ENCODE measurements around the gene RNF19B. TPM values are rescaled to one million over a fixed set of nuclear protein-coding genes. Genes with fewer than 3 reads are reported as not detected.

The RNF19B gene
- total and polyA plus RNA-seq, 2 of the 13 experiments (the other 11 are each of a cell fraction or from before 2014, with no cell fraction given), result 15.3 to 22.5 TPM

DNA sequence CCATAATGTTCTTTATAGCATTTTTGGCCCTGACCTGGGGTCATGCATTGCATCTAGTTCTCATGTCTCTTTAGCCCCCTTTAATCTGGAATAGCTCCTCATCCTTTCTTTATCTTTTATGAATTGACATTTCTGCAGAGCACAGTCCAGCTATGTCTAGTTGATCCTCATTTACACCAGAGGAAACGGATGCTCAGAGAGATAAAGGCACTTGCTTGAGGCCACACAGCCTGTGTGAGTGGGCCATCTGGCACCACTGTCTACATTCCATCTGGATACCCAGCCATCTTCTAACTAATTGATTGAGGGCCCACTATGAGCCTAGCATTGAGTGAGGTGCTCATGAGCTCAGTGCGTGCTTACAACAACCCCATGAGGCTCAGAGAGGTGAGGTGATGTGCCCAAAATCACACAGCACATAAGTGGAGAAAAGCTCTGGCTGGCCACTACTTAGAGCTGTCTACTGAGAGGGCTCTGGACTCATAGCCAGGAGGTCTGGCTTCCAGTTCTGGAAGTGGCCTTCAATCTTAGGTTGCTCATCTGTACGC is 74.8 kb downstream of the RNF19B start:
- Histone ChIP-seq H3K4me1 (ENCODE audit: insufficient read depth, low read length) (no peaks in the 10 kb centered on the region), H3K27ac (ENCODE audit: extremely low read length, insufficient read depth, low read length) (no peak overlapping the region), H3K9me3 (ENCODE audit: low read length) (no peaks in the 10 kb centered on the region), H3K4me3 (replicated peaks in 1 of 3; ENCODE audit: insufficient read depth in 1 of 3, low read depth in 2 of 3, low read length in 3 of 3) (no peak overlapping the region), H3K36me3 (replicated peaks in 1 of 2; ENCODE audit: control insufficient read depth in 1 of 2, insufficient read depth in 2 of 2, low read length in 2 of 2) (no peaks in the 10 kb centered on the region), H4K20me1 (ENCODE audit: insufficient read depth, low read length) (no peaks in the 10 kb centered on the region), H3K9ac (ENCODE audit: insufficient read depth, low read depth, low read length) (no peak overlapping the region), H3K79me2 (ENCODE audit: insufficient read depth, low read length) (no peaks in the 10 kb centered on the region), H3K27me3 (ENCODE audit: control insufficient read depth in 1 of 2, insufficient read depth in 2 of 2, low read length in 2 of 2) (peaks cover 6 to 67% of the 10 kb centered on the region in 2 experiments; a peak in 4 of 5 replicates), H2AFZ (ENCODE audit: low read length) (no peak overlapping the region), H3K4me2 (ENCODE audit: low read depth, low read length) (no peak overlapping the region)
- intact Hi-C loops (cut with micrococcal nuclease; ENCODE audit: unreplicated experiment) (no loop called here), in situ Hi-C loops (cut with HindIII; ENCODE audit: extremely low pct_ligation_motif_present, low pct_unique_long_range_greater_than_20kb) (no loop called here)
- ChIA-PET POLR2A (no interaction called here), CTCF (ENCODE audit: low intra/inter-chr PET ratio, low total read pairs) (no interaction called here)
- ATAC-seq, result no peak
- BruUV-seq (replicated peaks), result no TSS peak
- FAIRE-seq, result no peak
- DNase-seq (ENCODE audit: low spot score), result no peak
- 23% methylated on average over 3 of the region's 3 CpGs for WGBS (ENCODE audit: low lambda C conversion rate)
- TF ChIP-seq ZNF768 (CRISPR knock-in tag; IDR thresholded peaks at IDR 0.05) (peak; percentile 61; the same call in 1 of the 2 replicates), NCOR1 (IDR thresholded peaks at IDR 0.05; ENCODE audit: borderline replicate concordance, low read length) (no peak)

DNA sequence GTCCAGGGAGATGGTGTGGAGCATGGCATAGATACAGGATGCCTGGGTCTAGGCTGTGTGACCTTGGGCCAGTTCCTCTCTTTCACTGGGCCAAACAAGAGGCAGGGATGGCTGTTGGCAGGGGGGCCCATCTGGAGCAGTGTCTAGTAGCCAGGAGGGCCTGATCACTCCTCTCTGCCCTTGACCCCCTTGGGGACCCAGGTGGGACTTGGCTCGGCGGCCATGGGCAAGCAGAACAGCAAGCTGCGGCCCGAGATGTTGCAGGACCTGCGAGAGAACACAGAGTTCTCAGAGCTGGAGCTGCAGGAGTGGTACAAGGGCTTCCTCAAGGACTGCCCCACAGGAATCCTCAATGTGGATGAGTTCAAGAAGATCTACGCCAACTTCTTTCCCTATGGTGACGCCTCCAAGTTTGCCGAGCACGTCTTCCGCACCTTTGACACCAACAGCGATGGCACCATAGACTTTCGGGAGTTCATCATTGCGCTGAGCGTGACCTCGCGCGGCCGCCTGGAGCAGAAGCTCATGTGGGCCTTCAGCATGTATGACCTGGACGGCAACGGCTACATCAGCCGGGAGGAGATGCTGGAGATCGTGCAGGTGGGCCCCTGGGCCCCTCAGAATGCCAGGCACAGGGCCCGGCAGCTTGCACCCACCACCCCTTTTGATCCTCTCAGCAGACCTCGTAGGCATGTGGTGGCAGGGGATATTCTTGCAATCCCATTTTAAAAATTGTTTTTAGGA is 75.8 kb downstream of the RNF19B start:
- intact Hi-C loops (cut with micrococcal nuclease; ENCODE audit: unreplicated experiment), result no loop called here
- 54% methylated on average over 15 of the region's 24 CpGs for WGBS (ENCODE audit: low lambda C conversion rate)
- CTCF ChIA-PET (ENCODE audit: low intra/inter-chr PET ratio, low total read pairs), result no interaction called here
- ATAC-seq, result no peak
- in situ Hi-C loops (cut with HindIII; ENCODE audit: extremely low pct_ligation_motif_present, low pct_unique_long_range_greater_than_20kb), result no loop called here
- Histone ChIP-seq H3K4me2 (ENCODE audit: low read depth, low read length) (no peak overlapping the region), H3K27ac (ENCODE audit: extremely low read length, insufficient read depth, low read length) (no peak overlapping the region), H3K4me3 (replicated peaks in 1 of 3; ENCODE audit: insufficient read depth in 1 of 3, low read depth in 2 of 3, low read length in 3 of 3) (no peak overlapping the region), H3K9me3 (ENCODE audit: low read length) (no peaks in the 10 kb centered on the region), H3K79me2 (ENCODE audit: insufficient read depth, low read length) (no peaks in the 10 kb centered on the region), H3K9ac (ENCODE audit: insufficient read depth, low read depth, low read length) (no peak overlapping the region), H2AFZ (ENCODE audit: low read length) (no peak overlapping the region), H4K20me1 (ENCODE audit: insufficient read depth, low read length) (0 out of 2 replicates have a peak, but pooled peaks cover 4% of the 10 kb centered on the region), H3K27me3 (ENCODE audit: control insufficient read depth in 1 of 2, insufficient read depth in 2 of 2, low read length in 2 of 2) (peaks cover 10 to 67% of the 10 kb centered on the region in 2 experiments; a peak in 4 of 5 replicates), H3K4me1 (ENCODE audit: insufficient read depth, low read length) (no peaks in the 10 kb centered on the region), H3K36me3 (replicated peaks in 1 of 2; ENCODE audit: control insufficient read depth in 1 of 2, insufficient read depth in 2 of 2, low read length in 2 of 2) (no peaks in the 10 kb centered on the region)
- BruUV-seq (replicated peaks), result no TSS peak
- POLR2A ChIA-PET, result no interaction called here
- DNase-seq (ENCODE audit: low spot score), result no peak
- FAIRE-seq, result no peak
- no peak for TF ChIP-seq ZNF761 (CRISPR knock-in tag; conservative IDR thresholded peaks at IDR 0.05)
- TF ChIP-seq, protein P1, sequence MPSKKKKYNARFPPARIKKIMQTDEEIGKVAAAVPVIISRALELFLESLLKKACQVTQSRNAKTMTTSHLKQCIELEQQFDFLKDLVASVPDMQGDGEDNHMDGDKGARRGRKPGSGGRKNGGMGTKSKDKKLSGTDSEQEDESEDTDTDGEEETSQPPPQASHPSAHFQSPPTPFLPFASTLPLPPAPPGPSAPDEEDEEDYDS (CRISPR knock-in tag; IDR thresholded peaks at IDR 0.05), result no peak
- TF ChIP-seq, protein P2, sequence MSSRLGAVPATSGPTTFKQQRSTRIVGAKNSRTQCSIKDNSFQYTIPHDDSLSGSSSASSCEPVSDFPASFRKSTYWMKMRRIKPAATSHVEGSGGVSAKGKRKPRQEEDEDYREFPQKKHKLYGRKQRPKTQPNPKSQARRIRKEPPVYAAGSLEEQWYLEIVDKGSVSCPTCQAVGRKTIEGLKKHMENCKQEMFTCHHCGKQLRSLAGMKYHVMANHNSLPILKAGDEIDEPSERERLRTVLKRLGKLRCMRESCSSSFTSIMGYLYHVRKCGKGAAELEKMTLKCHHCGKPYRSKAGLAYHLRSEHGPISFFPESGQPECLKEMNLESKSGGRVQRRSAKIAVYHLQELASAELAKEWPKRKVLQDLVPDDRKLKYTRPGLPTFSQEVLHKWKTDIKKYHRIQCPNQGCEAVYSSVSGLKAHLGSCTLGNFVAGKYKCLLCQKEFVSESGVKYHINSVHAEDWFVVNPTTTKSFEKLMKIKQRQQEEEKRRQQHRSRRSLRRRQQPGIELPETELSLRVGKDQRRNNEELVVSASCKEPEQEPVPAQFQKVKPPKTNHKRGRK (CRISPR knock-in tag; IDR thresholded peaks at IDR 0.05), result no peak
- no peak for TF ChIP-seq DNMT3B (CRISPR knock-in tag; conservative IDR thresholded peaks at IDR 0.05)
- TF ChIP-seq, protein P3, sequence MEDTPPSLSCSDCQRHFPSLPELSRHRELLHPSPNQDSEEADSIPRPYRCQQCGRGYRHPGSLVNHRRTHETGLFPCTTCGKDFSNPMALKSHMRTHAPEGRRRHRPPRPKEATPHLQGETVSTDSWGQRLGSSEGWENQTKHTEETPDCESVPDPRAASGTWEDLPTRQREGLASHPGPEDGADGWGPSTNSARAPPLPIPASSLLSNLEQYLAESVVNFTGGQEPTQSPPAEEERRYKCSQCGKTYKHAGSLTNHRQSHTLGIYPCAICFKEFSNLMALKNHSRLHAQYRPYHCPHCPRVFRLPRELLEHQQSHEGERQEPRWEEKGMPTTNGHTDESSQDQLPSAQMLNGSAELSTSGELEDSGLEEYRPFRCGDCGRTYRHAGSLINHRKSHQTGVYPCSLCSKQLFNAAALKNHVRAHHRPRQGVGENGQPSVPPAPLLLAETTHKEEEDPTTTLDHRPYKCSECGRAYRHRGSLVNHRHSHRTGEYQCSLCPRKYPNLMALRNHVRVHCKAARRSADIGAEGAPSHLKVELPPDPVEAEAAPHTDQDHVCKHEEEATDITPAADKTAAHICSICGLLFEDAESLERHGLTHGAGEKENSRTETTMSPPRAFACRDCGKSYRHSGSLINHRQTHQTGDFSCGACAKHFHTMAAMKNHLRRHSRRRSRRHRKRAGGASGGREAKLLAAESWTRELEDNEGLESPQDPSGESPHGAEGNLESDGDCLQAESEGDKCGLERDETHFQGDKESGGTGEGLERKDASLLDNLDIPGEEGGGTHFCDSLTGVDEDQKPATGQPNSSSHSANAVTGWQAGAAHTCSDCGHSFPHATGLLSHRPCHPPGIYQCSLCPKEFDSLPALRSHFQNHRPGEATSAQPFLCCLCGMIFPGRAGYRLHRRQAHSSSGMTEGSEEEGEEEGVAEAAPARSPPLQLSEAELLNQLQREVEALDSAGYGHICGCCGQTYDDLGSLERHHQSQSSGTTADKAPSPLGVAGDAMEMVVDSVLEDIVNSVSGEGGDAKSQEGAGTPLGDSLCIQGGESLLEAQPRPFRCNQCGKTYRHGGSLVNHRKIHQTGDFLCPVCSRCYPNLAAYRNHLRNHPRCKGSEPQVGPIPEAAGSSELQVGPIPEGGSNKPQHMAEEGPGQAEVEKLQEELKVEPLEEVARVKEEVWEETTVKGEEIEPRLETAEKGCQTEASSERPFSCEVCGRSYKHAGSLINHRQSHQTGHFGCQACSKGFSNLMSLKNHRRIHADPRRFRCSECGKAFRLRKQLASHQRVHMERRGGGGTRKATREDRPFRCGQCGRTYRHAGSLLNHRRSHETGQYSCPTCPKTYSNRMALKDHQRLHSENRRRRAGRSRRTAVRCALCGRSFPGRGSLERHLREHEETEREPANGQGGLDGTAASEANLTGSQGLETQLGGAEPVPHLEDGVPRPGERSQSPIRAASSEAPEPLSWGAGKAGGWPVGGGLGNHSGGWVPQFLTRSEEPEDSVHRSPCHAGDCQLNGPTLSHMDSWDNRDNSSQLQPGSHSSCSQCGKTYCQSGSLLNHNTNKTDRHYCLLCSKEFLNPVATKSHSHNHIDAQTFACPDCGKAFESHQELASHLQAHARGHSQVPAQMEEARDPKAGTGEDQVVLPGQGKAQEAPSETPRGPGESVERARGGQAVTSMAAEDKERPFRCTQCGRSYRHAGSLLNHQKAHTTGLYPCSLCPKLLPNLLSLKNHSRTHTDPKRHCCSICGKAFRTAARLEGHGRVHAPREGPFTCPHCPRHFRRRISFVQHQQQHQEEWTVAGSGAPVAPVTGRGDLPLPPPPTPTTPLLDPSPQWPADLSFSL (CRISPR knock-in tag; IDR thresholded peaks at IDR 0.05), result no peak
- no peak for TF ChIP-seq NCOR1 (IDR thresholded peaks at IDR 0.05; ENCODE audit: borderline replicate concordance, low read length)
- TF ChIP-seq POLR2AphosphoS5 (IDR thresholded peaks at IDR 0.05; ENCODE audit: low read depth, low read length), result no peak
